GM23338 (cell line): ENCODE data around the gene DLG2. TPM values are rescaled to one million over a fixed set of nuclear protein-coding genes. Genes with fewer than 3 reads are reported as not detected.

Experiments used
- ATAC-seq: fragments of 200-7000 bp; cut with Tn5 transposase; 3 replicates; pipeline ENCODE4 v1.9.1; 2020
- DNase-seq: peaks from one replicate; pipeline ENCODE4 v3.0.0-alpha.2; 2015; ENCODE audit warnings: low spot score
- H2AFZ ChIP-seq: fragments of 200-600 bp; sonication (generic); 2 replicates; pipeline ENCODE4 v1.8.0; 2016; ENCODE audit warnings: antibody characterized with exemption, mild to moderate bottlenecking, moderate library complexity
- H3F3A ChIP-seq: fragments of 200-600 bp; sonication (generic); replicated peaks from 2 replicates; pipeline ENCODE4 v1.8.0; 2017; ENCODE audit warnings: antibody characterized with exemption, mixed run types, low read depth
- H3K27ac ChIP-seq: fragments of 200-600 bp; sonication (generic); 2 replicates; pipeline ENCODE4 v1.6.1; 2016; ENCODE audit warnings: low read depth
- H3K27me3 ChIP-seq: fragments of 200-600 bp; sonication (generic); 2 replicates; pipeline ENCODE4 v1.8.0; 2016; ENCODE audit warnings: mild to moderate bottlenecking, mixed run types, moderate library complexity; ENCODE audit not compliant: insufficient read depth
- H3K36me3 ChIP-seq: fragments of 200-600 bp; sonication (generic); 2 replicates; pipeline ENCODE4 v1.8.0; 2016; ENCODE audit warnings: mild to moderate bottlenecking; ENCODE audit not compliant: insufficient read depth
- H3K4me1 ChIP-seq: fragments of 200-600 bp; sonication (generic); 2 replicates; pipeline ENCODE4 v1.8.0; 2016; ENCODE audit warnings: mild to moderate bottlenecking, moderate library complexity; ENCODE audit not compliant: insufficient read depth
- H3K4me2 ChIP-seq: fragments of 200-600 bp; sonication (generic); 2 replicates; pipeline ENCODE4 v1.7.1; 2017; ENCODE audit warnings: mixed run types
- H3K4me3 ChIP-seq: fragments of 200-600 bp; sonication (generic); 2 replicates; pipeline ENCODE4 v1.6.1; 2016; ENCODE audit warnings: mixed run types
- H3K79me2 ChIP-seq: fragments of 200-600 bp; sonication (generic); replicated peaks from 2 replicates; pipeline ENCODE4 v1.8.0; 2017; ENCODE audit warnings: mild to moderate bottlenecking; ENCODE audit not compliant: insufficient read depth
- H3K9me2 ChIP-seq: fragments of 200-600 bp; sonication (generic); 2 replicates; pipeline ENCODE4 v1.8.0; 2017; ENCODE audit not compliant: insufficient read depth
- H4K20me1 ChIP-seq: fragments of 200-600 bp; sonication (generic); replicated peaks from 2 replicates; pipeline ENCODE4 v1.8.0; 2017; ENCODE audit warnings: mild to moderate bottlenecking; ENCODE audit not compliant: insufficient read depth
- H3K27ac Mint-ChIP-seq: 2 replicates; pipeline ENCODE4 v1.8.0; 2020; ENCODE audit warnings: inconsistent platforms, mild to moderate bottlenecking, moderate library complexity, mixed read lengths
- H3K27me3 Mint-ChIP-seq: 3 replicates; pipeline ENCODE4 v1.8.0; 2022; ENCODE audit warnings: low read depth, mild to moderate bottlenecking, moderate library complexity, mixed read lengths, inconsistent platforms; ENCODE audit not compliant: insufficient read depth, poor library complexity
- H3K36me3 Mint-ChIP-seq: 3 replicates; pipeline ENCODE4 v1.8.0; 2021; ENCODE audit warnings: low read depth, mild to moderate bottlenecking, inconsistent platforms, moderate library complexity, mixed read lengths
- H3K4me1 Mint-ChIP-seq: 3 replicates; pipeline ENCODE4 v1.8.0; 2020; ENCODE audit warnings: mild to moderate bottlenecking, inconsistent platforms, mixed read lengths
- H3K4me3 Mint-ChIP-seq: 3 replicates; pipeline ENCODE4 v1.8.0; 2021; ENCODE audit warnings: moderate library complexity, mild to moderate bottlenecking, inconsistent platforms, mixed read lengths
- H3K9me3 Mint-ChIP-seq: 3 replicates; pipeline ENCODE4 v1.8.0; 2020; ENCODE audit warnings: moderate library complexity, mild to moderate bottlenecking, inconsistent platforms, mixed read lengths
- CREB1 ChIP-seq: fragments of 250-450 bp; sonication (Bioruptor Pico); IDR thresholded peaks from 2 replicates; pipeline ENCODE4 v1.5.0; 2020; ENCODE audit warnings: low read depth, mild to moderate bottlenecking, moderate library complexity
- CTCF ChIP-seq, 2 experiments: fragments of 200-600 bp in 1 of 2; sonication (generic) in 1 of 2; conservative IDR thresholded peaks; 2 replicates each; pipeline versions ENCODE4 v1.5.1 to v1.6.1; 2016 to 2017; ENCODE audit warnings: antibody characterized with exemption in 2 of 2, low read depth in 2 of 2, mild to moderate bottlenecking in 2 of 2, moderate library complexity in 1 of 2
- ETS1 ChIP-seq: IDR thresholded peaks from 2 replicates; pipeline ENCODE4 v1.6.1; 2016; ENCODE audit warnings: antibody characterized with exemption
- EZH2 ChIP-seq: fragments of 200-600 bp; sonication (generic); IDR thresholded peaks from one replicate; pipeline ENCODE4 v1.8.0; 2017; ENCODE audit warnings: antibody characterized with exemption, mild to moderate bottlenecking, low read depth; ENCODE audit not compliant: unreplicated experiment
- EZH2phosphoT487 ChIP-seq: fragments of 200-600 bp; sonication (generic); IDR thresholded peaks from one replicate; pipeline ENCODE4 v1.8.1; 2018; ENCODE audit warnings: antibody characterized with exemption; ENCODE audit not compliant: unreplicated experiment
- JUNB ChIP-seq: IDR thresholded peaks from one replicate; pipeline ENCODE4 v1.6.1; 2016; ENCODE audit warnings: antibody characterized with exemption; ENCODE audit not compliant: unreplicated experiment
- NANOG ChIP-seq: IDR thresholded peaks from 2 replicates; pipeline ENCODE4 v1.6.1; 2016; ENCODE audit warnings: antibody characterized with exemption, borderline replicate concordance
- POLR2AphosphoS5 ChIP-seq: IDR thresholded peaks from 2 replicates; pipeline ENCODE4 v1.6.1; 2016; ENCODE audit warnings: antibody characterized with exemption, low read depth
- STAT1 ChIP-seq: IDR thresholded peaks from one replicate; pipeline ENCODE4 v1.6.1; 2016; ENCODE audit warnings: antibody characterized with exemption; ENCODE audit not compliant: unreplicated experiment
- ZNF114 ChIP-seq: fragments of 250-450 bp; sonication (Bioruptor Pico); IDR thresholded peaks from 2 replicates; pipeline ENCODE4 v1.5.0; 2020; ENCODE audit warnings: mild to moderate bottlenecking, moderate library complexity
- ZNF331 ChIP-seq: fragments of 250-450 bp; sonication (Bioruptor Pico); IDR thresholded peaks from 2 replicates; pipeline ENCODE4 v1.5.0; 2020; ENCODE audit warnings: low read depth, mild to moderate bottlenecking, moderate library complexity
- ZNF462 ChIP-seq: fragments of 250-450 bp; sonication (Bioruptor Pico); IDR thresholded peaks from 2 replicates; pipeline ENCODE4 v1.5.0; 2020; ENCODE audit warnings: mild to moderate bottlenecking, moderate library complexity
- polyA plus RNA-seq: library from polyadenylated mRNA; unstranded; fragments of >200 nt; fragmentation: Nextera tagmentation; extraction: Ambion mirVana; gene quantifications from 2 replicates; pipeline ENCODE4 v1.2.1, GENCODE V29; 2016
- total RNA-seq: library from RNA; depleted of rRNA; stranded (reverse); fragments of >200 nt; shearing (Covaris generic); gene quantifications from 2 replicates; pipeline ENCODE4 v1.2.3, GENCODE V29; 2014
- TF ChIP-seq, protein P1 (sequence below): IDR thresholded peaks from one replicate; pipeline ENCODE4 v1.6.1; 2018; ENCODE audit warnings: antibody characterized with exemption; ENCODE audit not compliant: unreplicated experiment

Gene DLG2
- total and polyA plus RNA-seq, 2 experiments from 2014 or later, result 19.8 to 21.5 TPM

- Histone ChIP-seq H3F3A (no peaks in the 10 kb centered on the region), H3K4me2 (no peak overlapping the region), H3K36me3 (no peaks in the 10 kb centered on the region), H3K4me3 (no peak overlapping the region), H3K27ac (no peak overlapping the region), H3K79me2 (no peaks in the 10 kb centered on the region), H3K9me2 (peaks cover 28% of the 10 kb centered on the region), H2AFZ (no peak overlapping the region), H4K20me1 (no peaks in the 10 kb centered on the region), H3K4me1 (peaks cover 6% of the 10 kb centered on the region; the same call in 1 of the 2 replicates), H3K27me3 (no peaks in the 10 kb centered on the region)
- ATAC-seq (no peak), DNase-seq (no peak)
- H3K27ac Mint-ChIP-seq, result no peak overlapping the region; the same call in 1 of the 2 replicates
- no peaks in the 10 kb centered on the region; the same call in 2 of the 3 replicates for H3K36me3 Mint-ChIP-seq
- TF ChIP-seq POLR2AphosphoS5 (no peak), ETS1 (no peak), STAT1 (no peak), ZNF462 (CRISPR knock-in tag) (no peak), EZH2 (no peak), NANOG (no peak), EZH2phosphoT487 (no peak), ZNF114 (CRISPR knock-in tag) (no peak), CREB1 (CRISPR knock-in tag) (no peak), JUNB (no peak), ZNF331 (no peak), CTCF (conservative IDR thresholded peaks at IDR 0.05; ENCODE audit: low read depth in 2 of 2) (no peak)
- TF ChIP-seq, protein P1, sequence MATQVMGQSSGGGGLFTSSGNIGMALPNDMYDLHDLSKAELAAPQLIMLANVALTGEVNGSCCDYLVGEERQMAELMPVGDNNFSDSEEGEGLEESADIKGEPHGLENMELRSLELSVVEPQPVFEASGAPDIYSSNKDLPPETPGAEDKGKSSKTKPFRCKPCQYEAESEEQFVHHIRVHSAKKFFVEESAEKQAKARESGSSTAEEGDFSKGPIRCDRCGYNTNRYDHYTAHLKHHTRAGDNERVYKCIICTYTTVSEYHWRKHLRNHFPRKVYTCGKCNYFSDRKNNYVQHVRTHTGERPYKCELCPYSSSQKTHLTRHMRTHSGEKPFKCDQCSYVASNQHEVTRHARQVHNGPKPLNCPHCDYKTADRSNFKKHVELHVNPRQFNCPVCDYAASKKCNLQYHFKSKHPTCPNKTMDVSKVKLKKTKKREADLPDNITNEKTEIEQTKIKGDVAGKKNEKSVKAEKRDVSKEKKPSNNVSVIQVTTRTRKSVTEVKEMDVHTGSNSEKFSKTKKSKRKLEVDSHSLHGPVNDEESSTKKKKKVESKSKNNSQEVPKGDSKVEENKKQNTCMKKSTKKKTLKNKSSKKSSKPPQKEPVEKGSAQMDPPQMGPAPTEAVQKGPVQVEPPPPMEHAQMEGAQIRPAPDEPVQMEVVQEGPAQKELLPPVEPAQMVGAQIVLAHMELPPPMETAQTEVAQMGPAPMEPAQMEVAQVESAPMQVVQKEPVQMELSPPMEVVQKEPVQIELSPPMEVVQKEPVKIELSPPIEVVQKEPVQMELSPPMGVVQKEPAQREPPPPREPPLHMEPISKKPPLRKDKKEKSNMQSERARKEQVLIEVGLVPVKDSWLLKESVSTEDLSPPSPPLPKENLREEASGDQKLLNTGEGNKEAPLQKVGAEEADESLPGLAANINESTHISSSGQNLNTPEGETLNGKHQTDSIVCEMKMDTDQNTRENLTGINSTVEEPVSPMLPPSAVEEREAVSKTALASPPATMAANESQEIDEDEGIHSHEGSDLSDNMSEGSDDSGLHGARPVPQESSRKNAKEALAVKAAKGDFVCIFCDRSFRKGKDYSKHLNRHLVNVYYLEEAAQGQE, result no peak
- H3K27me3 Mint-ChIP-seq, result peaks cover 3% of the 10 kb centered on the region
- H3K4me1 Mint-ChIP-seq, result peaks cover 7% of the 10 kb centered on the region; the same call in 2 of the 3 replicates
- no peak overlapping the region for H3K4me3 Mint-ChIP-seq
- H3K9me3 Mint-ChIP-seq, result no peaks in the 10 kb centered on the region
Measured at GRCh38 chr11:85263328-85263727, 363.8 kb downstream of the DLG2 start.
